Central memory CD4-positive, alpha-beta T cell (primary cell): ENCODE measurements around the gene SNRNP35.
"Not testable (repeated sequence)": the region's sequence is repeated elsewhere in the genome, so short reads cannot be mapped to it uniquely, and the experiment has no call there.

Experiments used
- DNase-seq: peaks from one replicate; pipeline ENCODE4 v3.0.0; 2022
- total RNA-seq, 3 experiments: gene quantifications; one replicate each; lab custom pipeline; 2026; lab: John Stamatoyannopoulos, UW

Gene SNRNP35, protein sequence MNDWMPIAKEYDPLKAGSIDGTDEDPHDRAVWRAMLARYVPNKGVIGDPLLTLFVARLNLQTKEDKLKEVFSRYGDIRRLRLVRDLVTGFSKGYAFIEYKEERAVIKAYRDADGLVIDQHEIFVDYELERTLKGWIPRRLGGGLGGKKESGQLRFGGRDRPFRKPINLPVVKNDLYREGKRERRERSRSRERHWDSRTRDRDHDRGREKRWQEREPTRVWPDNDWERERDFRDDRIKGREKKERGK
- 18.7 to 35.2 (median 34.5) reads per million in 3 experiments for total RNA-seq

DNA sequence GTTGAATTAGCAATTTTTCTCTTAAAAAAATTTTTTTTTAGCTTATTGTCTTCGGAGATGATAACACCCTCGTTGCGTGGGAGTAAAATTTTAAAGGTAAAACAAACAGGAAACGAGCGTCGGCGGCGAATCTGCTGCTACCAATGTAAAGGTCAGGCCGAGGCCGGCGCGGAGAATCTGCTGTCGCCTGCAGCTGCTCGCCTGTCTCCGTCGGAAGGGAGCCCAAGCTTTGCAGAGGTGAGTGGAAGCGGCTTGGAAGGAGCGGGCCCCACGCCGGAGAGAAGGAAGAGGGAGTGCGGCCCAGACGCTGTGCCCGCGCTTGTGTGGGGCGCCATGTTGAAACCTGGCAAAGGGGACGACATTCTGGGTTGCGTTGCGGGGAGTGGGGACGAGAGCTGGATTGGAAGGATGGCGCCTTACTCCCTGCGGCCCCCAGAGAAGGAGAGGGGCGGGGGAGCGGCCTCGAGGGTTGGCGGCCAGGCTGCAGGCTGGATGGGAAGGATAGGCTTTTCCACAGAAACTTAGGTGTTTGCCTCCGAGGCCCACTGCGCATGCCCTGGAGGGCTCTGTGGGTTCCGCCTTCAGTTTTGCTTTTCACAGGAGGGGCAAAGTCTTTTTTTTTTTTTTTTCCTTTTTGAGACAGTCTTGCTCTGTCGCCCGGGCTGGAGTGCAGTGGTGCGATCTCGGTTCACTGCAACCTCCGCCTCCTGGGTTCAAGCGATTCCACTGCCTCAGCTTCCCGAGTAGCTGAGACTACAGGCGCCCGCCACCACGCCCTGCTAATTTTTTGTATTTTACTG, at the start of gene SNRNP35:
SNRNP35 (plus strand) TSS at position 160 of the 800 bp plus-strand sequence. CDS start 7,402 bp downstream, outside the sequence.
- peak; percentile 87 for DNase-seq

DNA sequence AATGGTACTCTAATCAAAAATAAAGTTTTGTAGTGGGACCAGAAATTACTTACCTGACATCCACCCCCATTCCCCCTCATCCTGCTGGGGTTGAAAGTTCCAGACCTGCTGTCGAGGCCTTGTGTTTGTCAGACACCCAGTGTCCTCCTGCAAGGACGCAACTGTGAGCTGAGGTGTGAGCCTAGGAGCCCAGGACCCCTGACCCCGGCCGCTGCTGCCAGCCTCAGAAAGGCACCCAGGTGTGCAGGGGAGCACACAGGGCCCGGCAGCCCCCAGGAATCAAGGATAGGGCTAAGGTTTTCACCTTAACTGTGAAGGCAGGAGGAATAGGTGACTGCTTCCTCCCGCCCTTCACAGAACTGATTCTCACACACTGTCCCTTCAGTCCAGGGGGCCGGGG, 49.3 kb upstream of the SNRNP35 start:
- DNase-seq, result not testable (repeated sequence)

DNA sequence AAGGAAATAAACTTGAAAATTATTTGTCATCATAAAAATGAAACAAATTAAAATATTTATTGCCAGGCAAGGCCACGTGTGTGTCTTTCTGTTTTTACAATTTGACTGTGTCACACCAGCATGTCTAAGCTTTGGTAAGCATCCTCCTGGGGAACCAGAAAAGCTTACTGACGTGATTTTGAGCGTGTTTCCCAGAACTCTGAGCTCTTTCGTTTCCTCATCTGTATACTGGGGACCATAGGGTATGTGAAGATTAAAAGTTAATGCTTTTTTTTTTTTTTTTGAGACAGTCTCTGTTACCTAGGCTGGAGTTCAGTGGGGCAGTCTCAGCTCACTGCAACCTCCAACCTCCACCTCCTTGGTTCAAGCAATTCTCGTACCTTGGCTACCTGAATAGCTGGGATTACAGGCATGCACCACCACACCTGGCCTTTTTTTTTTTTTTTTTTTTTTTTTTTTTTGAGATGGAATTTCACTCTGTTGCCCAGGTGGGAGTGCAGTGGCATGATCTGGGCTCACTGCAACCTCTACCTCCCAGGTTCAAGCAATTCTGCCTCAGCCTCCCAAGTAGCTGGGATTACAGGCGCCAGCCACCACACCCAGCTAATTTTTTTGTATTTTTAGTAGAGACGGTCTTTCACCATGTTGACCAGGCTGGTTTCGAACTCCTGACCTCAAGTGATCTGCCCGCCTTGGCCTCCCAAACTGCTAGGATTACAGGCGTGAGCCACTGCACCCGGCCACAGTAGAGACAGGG, 48.5 kb upstream of the SNRNP35 start:
- DNase-seq, result not testable (repeated sequence)

DNA sequence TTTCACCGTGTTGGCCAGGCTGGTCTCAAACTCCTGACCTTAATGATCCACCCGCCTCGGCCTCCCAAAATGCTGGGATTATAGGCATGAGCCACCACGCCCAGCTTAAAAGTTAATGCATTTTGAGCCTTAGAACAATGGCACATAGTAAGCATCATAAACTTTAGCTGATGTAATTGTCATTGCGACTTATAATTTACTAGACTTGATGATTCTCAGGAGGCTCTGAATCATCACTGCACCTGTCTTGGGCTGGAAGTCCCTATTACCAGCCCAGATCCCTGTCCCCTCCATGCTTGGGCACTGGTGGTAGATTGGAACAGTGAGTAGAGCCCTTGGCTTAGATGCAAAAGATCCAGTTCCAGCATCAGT, 47.9 kb upstream of the SNRNP35 start:
- DNase-seq, result no peak

DNA sequence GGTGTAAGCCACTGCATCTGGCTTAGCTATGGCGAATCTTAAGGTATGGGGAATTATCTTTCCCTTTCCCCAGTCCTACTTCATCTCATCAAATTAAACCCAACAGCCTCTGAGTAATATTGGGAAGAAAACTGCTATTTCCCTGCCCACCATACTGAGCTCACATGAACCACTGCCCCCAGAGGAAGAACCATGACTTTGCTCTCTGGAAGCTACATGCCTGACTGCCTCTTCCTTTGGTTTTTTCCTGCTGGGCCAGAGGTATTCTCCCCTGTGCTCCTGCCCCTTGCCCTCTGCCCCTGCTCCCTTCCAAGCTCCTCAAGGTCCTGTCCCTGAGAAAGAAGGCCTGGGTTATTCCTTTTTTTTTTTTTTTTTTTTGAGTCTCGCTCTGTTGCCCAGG, 36.6 kb upstream of the SNRNP35 start:
- no peak for DNase-seq

DNA sequence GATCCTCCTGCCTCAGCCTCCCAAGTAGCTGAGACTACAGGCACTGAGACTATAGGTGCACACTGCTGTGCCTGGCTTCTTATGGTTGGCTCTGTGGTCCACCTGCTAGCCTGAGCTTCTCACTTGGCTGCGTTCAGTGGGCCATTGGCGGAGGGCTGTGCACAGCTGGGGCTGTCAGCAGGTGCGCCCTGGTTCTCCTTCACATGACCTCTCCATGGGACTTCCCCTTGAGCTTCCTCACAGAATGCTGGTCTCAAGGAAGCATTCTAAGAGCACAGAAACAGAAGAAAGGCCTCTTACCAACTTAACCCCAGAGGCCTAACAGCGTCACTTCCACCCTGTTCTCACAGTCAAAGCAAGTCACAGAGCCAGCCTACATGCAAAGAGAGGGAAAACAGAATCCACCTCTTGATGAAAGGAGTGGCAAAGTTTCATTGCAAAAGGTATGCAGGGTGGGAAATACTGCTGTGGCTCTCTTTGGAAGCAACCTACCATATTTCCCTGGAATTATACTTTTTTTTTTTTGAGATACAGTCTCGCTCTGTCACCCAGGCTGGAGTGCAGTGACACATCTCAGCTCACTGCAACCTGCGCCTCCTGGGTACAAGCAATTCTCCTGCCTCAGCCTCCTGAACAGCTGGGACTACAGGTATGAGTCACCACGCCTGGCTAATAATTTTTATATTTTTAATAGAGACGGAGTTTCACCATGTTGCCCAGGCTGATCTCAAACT, 30.7 kb upstream of the SNRNP35 start:
- peak; percentile 74 for DNase-seq

DNA sequence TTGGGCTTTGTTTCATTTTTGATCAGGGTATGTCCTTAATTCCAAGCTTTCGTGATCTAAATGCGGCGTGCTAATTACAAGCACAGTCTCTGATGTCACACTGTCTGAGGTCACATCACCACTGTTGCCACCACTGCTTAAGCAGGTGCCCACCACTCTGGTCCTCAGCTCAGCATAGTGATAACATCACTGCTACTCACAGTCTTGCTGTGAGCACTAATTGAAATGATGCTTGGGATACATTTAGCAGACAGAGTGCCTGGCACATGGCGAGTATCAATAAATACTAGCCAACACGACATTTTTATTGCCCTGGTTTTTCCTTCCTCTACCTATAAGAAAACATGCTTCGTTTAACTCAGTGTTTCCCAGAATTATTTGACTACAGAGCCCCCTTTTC, 29.3 kb upstream of the SNRNP35 start:
- DNase-seq, result no peak

DNA sequence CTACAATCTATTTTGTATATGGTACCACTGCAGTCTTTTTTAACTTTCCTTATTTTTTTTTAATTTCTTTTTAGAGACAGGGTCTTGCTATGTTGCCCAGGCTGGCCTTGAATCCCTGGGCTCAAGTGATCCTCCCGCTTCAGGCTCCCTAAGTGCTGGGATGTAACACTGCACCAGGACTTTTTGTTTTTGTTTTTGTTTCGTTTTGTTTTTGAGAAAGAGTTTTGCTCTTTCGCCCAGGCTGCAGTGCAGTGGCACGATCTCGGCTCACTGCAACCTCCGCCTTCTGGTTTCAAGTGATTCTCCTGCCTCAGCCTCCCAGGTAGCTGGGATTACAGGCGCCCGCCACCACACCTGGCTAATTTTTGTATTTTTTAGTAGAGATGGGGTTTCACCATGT, 28.8 kb upstream of the SNRNP35 start:
- DNase-seq, result not testable (repeated sequence)

DNA sequence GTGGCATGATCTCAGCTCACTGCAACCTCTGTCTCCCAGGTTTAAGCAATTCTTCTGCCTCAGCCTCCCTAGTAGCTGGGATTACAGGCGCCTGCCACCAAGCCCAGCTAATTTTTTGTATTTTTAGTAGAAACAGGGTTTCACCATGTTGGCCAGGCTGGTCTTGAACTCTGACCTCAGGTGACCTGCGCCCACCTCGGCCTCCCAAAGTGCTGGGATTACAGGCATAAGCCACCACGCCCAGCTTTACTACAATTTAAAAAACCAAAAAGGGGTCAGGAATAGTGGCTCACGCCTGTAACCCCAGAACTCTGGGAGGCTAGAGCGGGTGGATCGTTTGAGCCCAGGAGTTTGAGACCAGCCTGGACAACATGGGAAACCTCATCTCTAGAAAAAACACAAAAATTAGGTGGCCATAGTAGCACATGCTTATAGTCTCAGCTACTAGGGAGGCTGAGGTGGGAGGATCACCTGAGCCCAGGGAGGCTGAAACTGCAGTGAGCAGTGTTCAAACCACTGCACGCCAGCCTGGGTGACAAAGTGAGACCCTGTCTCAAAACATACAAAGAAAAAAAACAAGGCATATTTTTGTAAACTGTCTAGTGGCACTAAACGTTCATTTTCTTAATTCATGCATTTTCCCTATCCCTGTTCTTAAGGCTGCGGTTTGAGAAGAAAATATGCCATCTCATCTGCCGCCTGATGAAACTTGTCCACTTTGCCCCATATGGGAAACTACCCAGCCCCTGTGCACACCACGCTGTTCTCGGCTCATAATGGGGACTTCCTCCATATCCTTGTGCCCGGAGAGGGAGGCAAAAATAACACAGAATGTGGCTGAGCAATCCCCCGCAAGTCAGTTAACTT, 25.8 kb upstream of the SNRNP35 start:
- DNase-seq, result peak; percentile 40

DNA sequence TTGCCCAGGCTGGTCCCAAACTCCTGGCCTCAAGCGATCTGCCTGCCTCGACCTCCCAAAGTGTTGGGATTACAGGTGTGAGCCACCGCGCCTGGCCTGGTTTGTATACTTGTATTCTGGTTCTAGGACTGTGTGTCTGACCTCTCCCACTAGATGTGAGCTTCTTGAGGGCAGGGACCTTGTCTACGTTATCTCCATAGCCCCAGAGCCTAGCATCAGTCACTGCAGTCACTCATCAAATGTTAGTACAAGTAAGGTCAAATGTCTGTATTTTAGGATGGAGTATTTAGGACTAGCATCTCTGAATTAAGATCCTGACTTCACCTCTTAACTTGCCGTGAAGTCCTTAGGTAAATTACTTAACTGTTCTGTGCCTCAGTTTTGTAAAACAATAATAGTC, 24.3 kb upstream of the SNRNP35 start:
- no peak for DNase-seq

DNA sequence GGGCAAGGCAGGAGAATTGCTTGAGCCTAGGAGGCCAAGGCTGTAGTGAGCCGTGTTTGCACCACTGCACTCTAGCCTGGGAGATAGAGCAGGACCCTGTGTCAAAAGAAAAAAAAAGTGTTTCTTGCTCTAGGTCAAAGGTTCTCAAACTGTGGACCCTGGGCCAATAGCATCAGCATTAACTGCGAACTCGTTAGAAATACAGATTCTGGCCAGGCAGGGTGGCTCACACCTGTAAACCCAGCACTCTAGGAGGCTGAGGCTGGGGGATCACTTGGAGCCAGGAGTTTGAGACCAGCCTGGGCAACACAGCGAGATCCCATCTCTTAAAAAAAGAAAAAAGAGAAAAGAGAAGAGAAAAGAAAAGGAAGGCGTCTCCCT, 22.3 kb upstream of the SNRNP35 start:
- no peak for DNase-seq

DNA sequence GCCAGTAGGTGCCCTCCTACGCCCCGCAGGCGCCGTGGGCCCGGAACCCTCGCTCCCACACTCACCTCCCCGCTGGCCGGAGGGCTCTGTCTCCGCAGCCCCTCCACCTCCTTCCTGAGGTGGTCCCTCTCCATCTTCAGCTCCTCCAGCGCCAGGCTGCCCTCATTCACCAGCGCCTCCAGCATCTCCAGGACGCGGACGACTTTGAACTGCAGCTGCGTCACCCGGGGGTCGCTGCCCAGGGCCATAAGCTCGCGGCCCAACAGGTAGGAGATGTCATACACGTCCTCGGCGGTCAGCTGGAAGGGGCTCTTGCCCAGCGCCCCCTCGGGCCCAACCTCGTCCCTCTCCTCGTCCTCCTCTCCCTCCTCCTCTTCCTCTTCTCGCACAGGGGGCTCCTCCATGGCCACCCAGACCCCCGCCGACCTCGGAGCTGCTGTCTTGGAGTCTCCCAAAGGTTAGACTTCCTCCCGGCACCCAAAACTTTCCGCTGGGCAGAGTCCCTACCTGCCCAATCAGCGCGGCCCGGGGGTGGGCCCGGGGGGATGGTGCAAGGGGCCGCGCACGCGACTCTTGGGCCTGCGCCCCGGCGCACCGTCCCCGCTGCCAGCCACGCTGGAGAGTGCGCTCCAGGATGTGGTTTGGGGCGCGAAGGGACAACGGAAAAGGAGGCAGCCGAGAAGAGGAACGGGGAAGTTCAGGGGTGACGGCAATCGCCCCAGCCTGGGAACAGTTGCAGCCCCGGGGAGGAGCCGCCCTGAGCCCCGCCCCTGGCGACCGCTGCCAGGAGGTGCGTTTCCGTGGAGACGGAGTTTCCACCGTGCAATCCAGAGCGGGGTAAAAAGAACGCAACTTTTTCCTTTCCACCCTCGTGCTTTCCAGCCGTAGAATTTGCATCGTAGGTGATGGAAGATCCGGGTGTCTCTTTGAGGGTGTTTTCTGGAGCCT, 21.6 kb upstream of the SNRNP35 start, which contains the start of gene RILPL2:
RILPL2 (minus strand) TSS at position 668 of the 948 bp plus-strand sequence; CDS start at position 404, 264 bp downstream.
- peak; percentile 95 for DNase-seq

DNA sequence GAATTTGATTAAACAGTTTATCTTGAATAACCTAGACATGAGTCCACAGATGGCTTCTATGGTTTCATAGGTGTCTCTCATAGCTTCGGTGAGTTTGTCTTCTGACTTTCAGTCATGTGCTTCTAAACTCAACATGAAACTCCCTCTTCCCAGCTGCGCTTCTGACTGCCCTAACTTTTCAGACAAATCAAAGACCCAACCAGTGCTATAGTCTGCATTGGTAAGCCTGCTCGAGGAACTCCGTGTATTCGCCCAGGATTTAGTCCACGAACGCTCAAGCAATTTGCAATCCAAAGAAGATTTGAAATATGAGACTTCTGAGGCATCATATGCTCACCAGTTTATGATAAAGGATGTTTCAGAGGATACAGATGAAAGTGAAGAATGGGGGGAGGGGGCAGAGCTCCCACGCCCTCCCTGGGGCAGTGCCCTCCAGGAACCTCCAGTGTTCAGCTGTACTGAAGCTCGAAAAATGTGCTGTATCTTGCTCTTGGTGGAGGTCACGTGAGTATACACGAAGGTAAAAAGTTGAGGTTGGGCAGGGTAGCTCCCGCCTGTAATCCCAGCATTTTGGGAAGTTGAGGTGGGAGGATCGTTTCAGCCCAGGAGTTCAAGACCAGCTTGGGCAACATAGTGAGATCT, 16.3 kb upstream of the SNRNP35 start:
- DNase-seq, result no peak

DNA sequence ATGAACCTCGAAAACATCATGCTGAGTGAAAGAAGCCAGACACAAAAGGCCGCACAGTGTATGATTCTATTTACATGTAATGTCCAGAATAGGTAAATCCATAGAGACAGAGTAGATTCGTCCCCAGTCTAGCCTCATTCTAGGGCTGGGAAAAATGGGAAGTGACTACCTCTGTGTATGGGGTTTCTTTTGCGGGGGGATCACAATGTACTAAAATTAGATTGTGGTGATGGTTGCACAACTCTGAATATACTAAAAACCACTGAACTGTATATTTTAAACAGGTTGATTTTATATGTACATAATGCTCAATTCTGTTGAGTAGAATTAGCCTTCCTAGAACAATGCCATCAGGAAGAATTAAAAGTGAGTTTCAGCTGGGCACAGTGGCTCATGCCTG, 15.2 kb upstream of the SNRNP35 start:
- no peak for DNase-seq

DNA sequence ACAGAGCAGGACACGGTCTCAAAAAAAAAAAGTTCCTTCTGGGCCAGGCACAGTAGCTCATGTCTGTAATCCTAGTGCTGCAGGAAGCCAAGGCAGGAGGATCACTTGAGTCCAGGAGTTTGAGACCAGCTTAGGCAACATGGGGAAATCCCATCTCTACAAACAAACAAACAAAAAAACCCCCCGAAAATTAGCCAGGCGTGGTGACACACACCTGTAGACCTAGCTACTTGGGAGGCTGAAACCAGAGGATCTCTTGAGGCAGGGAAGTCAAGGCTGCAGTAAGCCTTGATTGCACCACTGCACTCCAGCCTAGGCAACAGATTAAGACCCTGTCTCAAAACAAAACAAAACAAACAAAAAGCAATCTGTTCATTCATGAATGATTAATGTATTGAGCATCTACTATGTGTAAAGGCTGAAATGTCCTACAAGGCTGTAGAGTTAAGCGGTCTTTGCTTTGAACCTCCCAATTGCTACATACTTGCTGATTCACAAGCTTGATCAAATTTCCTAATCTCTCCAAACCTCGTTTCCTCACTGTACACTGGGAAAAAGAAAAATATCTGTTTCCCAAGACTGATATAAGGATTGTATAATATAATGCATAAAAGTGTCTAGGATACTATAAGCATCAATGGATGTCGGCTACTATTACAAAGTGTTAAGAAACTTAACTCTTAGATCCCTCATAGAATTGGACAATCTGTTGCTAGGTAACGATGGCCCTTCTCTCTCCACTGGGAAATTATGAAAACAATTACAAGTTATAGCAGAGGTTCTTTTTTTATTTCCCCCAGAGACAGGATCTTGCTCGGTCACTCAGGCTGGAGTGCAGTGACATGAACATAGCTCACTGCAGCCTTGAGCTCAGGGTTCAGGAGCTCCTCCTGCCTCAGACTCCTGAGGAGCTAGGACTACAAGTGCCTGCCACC, 13.6 kb upstream of the SNRNP35 start:
- no peak for DNase-seq

DNA sequence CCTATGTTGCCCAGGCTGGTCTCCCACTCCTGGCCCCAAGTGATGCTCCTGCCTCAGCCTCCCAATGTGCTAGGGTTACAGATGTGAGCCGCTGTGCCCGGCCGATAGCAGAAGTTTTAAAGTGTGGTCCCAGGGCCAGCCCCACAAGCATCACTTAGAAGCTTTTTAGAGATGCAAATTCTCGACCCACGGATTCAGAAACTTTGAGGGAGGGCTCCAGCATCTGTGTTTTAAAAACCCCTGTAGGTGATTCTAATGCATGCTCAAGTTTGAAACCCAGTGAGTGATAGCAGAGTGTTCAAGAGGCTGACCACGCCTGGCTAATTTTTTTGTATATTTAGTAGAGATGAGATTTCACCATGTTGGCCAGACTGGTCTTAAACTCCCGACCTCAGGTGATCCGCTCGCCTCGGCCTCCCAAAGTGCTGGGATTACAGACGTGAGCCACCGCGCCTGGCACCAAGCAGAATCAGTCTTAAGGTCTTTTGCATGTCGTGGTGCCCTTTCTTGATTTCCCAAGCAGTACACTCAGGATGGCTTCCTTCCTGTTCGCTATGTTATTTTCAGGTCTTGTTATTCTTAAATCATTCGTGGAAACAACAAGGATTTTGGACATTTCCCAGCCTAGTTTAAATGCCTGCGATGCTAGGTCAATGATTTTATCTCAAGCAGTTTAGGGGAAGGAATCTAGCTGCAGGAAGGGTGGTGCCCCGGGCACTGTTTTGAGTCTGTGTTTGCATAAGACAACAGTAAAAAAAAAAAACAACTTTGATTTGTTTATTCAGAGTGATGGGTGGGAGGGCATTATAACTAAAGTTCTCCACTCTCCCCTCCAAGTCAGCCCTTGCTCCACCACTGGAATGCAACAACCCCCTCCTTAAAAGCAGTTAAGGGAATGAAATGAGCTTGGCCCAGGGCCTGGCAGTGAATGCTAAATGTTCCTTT, 12.3 kb upstream of the SNRNP35 start:
- no peak for DNase-seq

DNA sequence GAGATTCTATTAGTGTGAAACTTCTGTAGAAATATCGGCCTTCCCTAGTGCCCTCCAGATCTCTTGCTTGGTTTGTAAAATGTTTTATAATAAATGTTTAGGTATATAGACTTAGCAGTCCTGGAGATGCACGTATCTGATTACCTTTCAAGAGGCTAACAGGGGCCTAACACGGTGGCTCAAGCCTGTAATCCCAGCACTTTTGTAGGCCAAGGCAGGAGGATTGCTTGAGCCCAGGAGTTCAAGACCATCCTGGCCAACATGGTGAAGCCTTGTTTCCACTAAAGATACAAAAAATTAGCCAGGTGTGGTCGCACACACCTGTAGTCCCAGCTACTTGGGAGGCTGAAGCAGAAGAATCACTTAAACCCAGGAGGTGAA, 11.6 kb upstream of the SNRNP35 start:
- DNase-seq, result no peak
